GM19395 (cell line): ENCODE measurements around the gene TIPRL.
"Not testable (repeated sequence)": the region's sequence is repeated elsewhere in the genome, so short reads cannot be mapped to it uniquely, and the experiment has no call there.

Experiments used
- ATAC-seq: cut with Tn5 transposase; IDR thresholded peaks from one replicate; pipeline ENCODE4 v1.9.1; 2021; ENCODE audit warnings: mild to moderate bottlenecking, moderate library complexity; ENCODE audit not compliant: unreplicated experiment

TIPRL gene

DNA sequence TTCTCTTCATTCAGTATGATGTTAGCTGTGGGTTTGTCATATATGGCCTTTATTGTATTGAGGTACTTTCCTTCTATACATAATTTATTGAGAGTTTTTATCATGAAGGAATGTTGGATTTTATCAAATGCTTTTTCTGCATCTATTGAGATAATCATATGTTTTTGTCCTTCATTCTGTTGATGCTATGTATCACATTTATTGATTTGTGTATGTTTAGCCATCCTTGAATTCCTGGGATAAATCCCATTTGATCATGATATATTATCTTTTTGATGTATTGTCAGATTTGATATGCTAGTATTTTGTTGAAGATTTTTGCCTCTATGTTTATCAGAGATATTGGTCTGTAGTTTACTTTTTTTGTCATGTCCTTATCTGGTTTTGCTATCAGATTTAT is 21.1 kb upstream of the TIPRL start:
- no peak for ATAC-seq

DNA sequence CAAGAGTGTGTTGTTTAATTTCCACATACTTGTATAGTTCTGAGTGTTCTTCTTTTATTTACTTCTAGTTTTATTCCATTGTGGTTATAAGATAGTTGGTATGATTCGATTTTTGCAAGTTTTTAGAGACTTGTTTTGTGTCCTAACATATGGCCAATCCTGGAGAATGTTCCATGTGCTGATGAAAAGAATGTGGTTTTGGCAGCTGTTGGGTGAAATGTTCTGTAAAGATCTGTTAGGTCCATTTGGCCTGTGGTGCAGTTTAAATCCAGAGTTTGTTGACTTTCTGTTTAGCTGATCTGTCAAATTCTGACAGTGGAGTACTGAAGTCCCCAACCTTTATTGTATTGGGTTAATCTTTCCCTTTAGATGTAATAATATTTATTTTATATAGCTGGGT is 19.5 kb upstream of the TIPRL start:
- ATAC-seq: no peak

DNA sequence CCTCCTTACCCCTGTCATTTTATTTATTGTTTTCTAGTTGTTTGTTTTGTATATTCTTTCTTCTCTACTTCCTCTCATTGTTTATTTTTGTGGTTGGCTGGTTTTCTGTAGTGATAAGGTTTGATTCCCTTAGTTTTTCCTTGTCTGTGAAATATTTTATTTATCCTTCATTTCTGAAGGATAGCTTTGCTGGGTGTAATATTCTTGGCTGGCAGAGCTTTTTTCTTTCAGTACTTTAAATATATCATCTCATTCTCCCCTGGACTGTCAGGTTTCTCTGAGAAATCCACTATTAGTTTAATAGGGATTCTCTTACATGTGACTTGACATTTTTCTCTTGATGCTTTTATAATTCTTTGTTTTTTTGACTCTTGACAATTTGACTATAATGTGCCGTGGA is 18.8 kb upstream of the TIPRL start:
- ATAC-seq: no peak

DNA sequence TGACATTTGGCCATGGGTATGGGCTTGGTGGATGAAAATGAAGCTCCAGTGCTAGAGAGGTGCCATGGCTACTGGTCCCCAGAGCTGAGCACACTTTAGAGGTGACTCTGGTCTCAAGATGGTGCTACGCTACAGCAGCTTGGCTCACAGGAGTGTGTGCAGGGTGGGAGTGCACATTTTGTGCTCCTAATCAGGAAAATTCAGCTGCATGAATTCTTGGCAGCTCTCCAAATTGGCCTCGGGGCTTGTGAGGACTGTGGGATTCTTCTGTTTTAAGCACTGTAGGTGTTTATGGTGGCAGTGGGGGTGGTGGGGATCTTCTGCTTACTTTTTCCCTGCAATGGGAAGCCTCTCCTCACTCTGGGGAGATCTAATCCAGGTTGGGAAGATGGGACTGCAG is 17.3 kb upstream of the TIPRL start:
- ATAC-seq: no peak

DNA sequence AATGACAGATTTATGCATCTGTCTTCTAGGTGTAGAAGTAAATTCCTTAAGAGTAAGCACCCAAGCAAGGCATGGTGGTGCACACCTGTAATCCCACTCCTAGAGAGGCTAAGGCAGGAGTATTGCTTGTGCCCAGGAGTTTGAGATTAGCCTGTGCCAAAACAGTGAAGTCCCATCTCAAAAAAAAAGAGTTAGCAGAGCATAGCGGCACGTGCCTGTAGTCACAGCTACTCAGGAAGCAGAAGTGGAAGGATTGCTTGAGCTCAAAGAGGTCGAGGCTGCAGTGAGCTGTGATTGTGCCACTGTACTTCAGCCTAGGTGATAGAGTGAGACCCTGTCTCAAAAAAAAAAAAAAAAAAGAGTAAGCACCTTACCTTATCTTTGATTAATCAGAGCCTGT is 15.1 kb upstream of the TIPRL start:
- ATAC-seq: no peak

DNA sequence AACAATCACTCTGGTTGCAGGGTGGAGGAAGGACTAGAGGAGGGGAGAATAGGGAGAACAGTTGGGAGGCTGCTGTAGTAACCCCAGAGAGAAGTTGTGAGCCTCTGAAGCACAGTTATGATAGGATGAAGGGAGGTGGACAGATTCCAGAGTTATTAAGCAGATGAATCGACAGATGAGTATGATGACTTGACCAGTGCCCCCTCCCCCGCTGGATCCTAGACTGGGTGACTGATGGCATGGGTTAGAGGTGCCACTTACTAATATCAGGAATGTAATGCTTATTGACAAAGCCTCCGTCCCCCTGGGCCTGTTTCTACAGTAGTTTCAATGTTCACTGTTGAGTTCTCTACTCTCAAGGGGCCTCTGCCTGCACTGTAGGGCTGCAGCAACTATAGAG is 14.0 kb upstream of the TIPRL start:
- ATAC-seq: no peak

DNA sequence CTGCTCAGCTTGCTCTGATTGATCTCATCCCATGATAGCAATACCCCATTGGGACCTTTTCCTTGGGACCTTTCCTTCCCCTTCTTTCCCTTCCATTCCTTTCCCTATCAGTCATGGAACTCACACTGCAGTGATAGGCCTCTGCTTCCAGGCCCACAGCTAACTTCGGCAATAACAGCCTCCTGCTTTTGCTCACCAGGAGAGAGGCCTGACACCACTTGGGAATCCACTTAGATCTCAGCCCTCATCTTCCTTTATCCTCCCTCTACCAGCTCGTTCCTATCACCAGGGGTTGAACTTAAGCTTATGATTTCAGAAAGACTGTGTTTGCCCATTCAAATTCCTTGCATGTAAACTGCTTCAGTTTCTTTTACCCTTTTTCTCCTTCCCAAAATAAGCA is 11.0 kb upstream of the TIPRL start:
- no peak for ATAC-seq

DNA sequence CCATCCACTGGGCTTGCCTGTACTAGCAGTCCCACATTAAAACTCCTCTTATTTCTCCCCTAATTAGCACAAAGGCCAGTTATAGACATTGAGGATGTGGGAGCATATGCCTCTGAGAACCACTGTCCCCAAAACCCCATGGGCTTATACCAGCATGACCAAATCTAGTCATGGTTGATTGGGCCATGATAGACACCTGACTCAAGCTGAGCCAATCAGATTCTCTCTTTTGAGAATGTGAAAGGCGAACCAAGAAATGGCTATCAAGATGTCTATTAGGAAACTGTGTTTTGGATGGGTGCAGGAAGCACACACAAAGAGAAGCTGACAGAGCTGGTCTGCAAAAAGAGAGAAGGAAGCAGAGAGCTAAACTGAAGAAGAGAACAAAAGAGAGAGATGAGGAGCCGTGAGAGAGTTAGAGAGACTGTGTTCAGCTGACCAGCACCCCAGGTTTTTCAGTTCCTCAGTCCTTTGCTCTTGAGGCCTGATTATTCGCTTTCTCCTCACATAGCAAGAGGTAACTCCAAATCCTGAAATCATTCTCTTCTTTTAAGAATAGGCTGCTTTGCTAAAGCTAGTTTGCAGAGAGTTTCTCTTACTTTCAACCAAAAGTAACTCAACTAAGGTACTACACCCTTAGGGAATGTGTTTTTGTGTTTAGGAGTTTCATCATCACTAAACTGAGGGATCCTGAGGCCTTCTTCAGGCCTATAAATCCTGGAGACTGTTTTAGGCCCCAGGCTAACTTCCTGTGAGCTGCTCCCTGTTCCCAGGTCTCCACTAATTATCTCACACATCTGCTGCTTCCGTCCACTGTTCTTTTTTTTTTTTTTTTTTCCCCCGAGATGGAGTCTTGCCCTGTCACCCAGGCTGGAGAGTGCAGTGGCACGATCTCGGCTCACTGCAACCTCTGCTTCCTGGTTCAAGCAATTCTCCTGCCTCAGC is 7.9 kb upstream of the TIPRL start:
- no peak for ATAC-seq

DNA sequence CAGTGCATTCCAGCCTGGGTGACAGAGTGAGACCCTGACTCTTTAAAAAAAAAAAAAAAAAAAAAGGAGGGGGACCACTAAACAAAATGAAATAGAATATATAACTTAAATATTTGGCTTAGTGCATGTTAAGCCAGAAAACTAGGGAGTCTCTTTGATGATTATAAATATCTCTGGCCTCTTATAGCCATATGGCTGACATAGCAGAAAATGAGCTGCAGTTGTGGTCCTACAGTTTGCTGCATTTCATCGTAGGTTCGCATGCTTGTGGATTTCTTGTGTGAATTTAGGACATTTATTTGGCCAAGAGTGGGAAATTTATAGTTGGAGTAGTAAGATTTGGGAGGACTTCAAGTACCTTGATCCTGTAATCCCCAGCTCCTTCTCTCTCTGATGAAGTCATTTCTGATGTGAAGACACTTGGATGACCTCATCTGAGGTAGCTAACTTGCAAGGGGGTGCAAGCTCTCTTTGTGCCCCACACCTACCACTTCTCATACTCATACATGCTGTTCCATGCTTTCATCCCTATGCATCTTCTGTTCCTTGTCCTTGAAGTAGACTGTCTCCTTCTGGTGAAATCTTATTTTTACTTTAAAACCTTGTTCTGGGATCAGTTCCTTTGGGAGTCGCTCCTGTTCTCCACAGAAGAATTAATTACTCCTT is 6.4 kb upstream of the TIPRL start:
- no peak for ATAC-seq

DNA sequence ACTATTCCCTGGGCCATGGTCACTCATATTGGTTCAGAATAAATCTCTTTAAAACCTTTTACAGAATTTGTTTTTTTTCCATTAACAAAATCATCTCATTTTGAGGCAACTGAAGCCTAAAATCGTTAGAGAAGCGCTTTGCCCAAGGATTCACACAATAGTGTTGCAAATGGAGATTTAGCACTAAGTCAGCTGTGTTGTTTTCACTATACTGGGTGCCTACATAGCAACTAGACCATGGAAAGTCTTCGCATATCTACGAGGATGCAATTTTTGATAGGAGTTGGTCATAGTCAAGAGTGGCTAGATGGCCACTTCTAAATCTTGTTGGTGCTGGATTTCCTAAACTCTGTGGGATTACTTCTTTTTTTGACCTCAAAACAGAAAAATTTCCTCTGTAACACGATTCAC is 530 bp upstream of the TIPRL start:
- ATAC-seq: no peak

DNA sequence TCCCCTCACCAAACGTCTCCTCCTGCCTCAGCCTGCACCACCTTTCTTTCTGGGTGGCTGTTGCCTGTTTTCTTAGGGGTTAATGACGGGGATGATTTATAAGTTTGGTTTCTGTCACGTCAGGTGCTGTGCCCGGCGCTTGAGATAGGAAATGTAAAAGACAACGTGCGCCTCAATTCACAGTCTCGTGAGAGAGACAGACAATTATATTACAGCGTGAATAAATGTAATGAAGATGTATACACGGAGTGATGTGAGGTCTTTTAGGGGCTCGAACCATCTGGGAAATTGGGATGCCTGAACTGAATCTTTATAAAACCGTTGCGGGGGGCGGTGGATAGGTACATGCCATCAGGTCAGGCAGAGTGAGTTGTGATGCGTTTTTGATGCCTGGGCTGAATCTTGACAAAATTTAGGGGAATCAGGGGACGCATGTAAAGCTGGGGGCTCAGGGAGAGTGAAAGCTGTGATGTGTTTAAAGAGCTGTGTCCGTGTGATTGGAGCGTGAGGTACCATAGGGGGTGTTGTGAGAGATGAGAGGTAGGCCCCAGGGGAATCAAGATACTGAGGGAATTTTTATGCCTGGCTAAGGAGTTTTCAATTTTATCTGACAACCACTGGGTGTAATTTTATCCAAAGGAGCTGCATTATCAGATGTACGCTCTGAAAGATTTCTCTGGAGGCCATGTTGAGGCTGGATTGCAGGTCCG is 831 bp downstream of the TIPRL start:
- ATAC-seq: no peak

DNA sequence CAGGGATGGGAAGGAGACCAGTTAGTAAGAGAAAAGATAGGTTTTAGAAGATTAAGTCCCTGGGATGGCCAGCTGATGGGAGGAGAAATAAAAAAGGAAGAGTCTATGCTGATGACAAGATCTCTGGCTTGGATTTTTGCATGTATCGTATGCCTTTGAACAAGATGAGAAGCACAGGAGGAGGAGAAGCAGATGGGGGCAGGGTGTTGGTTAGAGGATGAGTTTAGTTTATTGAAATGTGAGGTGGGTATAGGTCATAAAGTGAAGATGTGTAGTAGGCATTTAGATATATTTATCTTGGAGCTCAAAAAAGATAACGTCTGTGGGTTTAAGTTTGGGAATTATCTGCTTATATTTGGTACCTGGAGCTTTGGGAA is 1.4 kb downstream of the TIPRL start:
- no peak for ATAC-seq

DNA sequence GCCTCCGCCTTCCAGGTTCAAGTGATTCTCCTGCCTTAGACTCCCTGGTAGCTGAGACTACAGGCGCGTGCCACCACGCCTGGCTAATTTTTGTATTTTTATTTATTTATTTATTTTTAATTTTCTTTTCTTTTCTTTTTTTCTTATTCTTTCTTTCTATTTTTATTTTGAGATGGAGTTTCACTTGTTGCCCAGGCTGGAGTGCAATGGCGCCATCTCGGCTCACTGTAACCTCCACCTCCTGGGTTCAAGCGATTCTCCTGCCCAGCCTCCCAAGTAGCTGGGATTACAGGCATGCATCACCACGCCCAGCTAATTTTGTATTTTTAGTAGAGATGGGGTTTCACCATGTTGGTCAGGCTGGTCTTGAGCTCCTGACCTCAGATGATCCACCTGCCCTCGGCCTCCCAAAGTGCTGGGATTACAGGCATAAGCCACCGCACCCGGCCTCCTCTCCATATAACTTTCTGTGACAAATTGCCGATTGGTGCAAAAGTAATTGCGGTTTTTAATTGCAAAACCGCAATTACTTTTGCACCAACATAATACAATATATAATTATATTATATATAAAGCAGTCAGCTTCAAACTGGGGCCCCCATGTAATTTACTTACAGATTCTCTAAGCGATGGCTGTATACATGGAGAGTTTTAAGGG is 2.4 kb downstream of the TIPRL start:
- not testable (repeated sequence) for ATAC-seq

DNA sequence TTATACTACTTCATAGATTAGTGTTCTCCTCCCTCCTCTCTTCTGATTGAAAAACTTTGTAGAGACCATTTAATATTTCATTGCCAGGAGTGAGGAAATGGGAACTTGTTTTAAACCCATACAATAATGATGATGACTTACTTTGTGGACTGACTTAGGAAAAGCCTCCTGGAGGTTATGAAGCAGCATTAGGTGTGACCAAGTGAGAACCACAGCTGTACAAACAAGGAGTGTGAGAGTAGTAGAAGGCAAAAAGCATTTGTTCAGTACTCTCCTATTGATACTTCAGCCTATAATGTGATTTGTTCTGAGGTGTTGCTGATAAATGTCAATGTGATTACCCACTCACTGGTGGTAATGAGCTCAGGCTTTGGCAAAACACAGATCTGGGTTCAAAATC is 8.4 kb downstream of the TIPRL start:
- no peak for ATAC-seq

DNA sequence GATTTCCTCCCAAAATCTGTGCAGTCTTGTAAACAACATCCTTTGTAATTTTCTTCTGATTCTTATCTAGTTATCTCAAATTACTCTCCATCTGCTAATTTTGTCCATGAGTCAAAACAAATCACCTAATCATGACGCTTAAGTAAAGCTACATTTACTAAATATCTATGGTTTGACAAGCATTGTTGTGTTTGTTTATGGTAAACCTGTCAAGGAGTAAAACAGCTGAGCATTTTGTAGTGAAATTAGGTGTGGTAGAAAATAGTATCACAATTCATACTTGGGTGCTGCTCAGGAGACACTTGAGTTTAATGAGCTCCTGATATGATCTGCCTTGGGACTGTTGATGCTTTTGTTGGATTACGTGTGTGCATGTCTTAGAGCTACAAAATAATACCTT is 11.6 kb downstream of the TIPRL start:
- no peak for ATAC-seq

DNA sequence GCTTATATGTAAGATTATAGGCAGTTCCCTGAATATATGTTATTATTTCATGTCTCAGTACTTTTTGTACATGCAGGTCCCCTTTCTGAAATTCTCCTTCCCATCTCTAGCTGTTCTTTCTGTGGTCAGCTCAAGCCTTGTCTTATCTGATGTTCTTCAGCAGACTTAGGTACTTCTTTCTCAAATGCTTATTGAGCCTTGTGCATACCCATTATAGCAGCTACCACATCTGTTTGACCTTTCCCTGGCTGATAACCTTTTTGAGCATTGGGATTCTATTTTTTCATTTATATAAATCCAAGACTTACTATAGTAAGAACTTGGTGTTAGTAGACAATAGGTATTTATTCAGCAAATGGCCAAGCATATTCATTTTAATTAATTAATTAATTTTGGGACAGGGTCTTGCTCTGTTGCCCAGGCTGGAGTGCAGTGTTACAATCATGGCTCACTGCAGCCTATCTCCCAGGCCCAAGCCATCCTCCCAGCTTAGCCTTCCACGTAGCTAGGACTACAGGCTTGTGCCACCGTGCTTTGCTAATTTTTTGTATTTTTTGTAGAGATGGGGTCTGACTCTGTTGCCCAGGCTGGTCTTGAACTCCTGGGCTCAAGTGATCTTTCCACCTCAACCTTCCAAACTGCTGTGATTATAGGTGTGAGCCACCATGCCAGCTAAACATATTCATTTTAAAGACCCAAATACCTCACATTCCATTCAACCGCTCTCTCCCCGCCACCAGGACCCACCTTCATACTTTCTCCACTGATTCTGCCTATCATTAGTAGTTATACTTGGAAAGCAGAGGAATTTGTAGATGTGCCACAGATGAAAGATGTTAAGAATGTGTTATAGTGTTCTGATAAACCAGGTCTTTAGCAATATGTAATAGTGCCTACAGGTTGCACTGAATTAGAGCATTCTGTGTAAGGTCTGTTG is 16.7 kb downstream of the TIPRL start:
- ATAC-seq: no peak

DNA sequence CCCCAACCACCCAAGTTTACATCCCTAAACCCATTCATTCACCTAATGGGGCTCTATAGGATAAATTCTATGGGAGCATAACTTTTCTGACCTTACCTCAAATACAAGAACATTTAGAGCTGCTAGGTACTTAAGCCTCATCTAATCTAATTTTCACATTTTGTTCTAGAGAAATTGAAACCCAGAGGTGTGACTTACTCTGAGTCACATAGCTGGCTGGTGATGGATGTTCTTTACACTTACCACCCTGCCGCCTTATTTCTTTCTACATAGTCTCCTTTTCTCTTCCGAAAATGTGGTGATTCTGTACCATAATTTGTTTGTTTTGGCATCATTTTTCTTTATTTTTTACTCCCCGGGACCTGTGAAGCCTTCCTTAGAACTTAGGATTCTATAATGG is 20.3 kb downstream of the TIPRL start:
- no peak for ATAC-seq

DNA sequence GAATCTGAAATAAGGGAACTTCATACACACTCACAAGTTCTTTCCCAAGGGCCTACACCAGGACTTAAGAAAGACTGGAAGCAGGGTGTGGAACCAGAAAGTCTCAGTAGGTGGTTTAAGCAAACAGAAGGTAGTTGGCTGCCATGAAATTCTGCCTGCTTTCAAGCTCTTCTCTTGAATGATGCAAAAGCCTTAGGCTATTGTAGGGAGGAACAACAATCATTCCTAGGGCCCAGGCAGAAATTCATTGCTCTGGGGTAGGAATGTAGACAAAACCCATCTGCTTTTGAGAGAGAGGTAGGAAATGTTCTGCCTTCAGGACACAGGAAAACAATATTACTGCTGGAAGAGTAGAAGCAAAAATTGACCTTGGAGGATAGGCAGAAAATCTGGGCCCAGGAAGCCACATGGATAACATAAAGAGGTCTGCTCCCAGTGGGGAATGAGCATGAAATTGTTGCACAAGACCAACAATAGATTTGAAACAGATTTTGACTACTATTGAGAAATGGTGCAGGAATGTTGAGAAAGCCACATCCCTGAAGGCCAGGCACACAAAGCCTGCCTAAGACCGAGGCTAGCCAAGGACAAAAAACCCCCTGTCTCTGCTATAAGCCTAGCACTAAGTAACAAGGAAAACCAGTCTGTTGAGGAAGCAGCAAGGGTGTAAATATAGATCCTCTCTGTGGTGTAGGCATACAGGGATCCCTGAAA is 24.3 kb downstream of the TIPRL start:
- no peak for ATAC-seq

DNA sequence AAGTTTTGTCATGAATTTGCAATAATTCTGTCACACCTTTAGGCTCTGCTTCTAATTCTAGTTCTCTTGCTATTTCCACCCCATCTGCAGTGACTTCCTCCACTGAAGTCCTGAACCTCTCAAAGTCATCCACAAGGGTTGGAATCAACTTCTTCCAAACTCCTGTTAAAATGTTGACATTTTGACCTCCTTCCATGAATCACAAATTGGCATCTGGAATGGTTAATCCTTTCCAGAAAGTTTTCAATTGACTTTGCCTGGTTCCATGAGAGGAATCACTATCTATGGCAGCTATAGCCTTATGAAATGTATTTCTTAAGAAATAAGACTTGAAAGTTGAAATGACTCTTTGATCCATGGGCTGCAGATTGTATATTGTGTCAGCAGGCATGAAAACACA is 27.3 kb downstream of the TIPRL start:
- ATAC-seq: no peak

DNA sequence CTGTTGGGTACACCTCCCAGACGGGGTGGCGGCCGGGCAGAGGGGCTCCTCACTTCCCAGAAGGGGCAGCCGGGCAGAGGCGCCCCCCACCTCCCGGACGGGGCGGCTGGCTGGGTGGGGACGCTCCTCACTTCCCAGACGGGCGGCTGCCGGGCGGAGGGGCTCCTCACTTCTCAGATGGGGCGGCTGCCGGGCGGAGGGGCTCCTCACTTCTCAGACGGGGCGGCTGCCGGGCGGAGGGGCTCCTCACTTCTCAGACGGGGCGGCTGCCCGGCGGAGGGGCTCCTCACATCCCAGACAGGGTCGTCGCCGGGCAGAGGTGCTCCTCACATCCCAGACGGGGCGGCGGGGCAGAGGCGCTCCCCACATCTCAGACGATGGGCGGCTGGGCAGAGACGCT is 28.9 kb downstream of the TIPRL start:
- not testable (repeated sequence) for ATAC-seq
